ENCODE data around the gene NME4.

GRCh38 chr16:386641-387156 is 10.3 kb upstream of the NME4 start:
- TF ChIP-seq POLR2A (IDR thresholded peaks at IDR 0.05) (no peak), CTCF (IDR thresholded peaks at IDR 0.05) (no peak), EP300 (IDR thresholded peaks at IDR 0.05) (no peak)
